Upper lobe of right lung (tissue), 1 donor: ENCODE measurements around the gene UST. TPM values are rescaled to one million over a fixed set of nuclear protein-coding genes. Genes with fewer than 3 reads are reported as not detected.
A peak's percentile ranks its signal among the peaks of the same experiment; 100 is the strongest.

ENCODE experiments used
- ATAC-seq: fragments of 200-7000 bp; cut with Tn5 transposase; one replicate; pipeline ENCODE4 v1.9.1; 2020; ENCODE audit warnings: mild to moderate bottlenecking, moderate library complexity
- DNase-seq: peaks from one replicate; pipeline ENCODE4 v3.0.0-alpha.2; 2020
- H3K27ac ChIP-seq: fragments of 200-600 bp; one replicate; pipeline ENCODE4 v1.8.0; 2022
- H3K27me3 ChIP-seq: fragments of 200-600 bp; one replicate; pipeline ENCODE4 v1.8.0; 2022; ENCODE audit warnings: mild to moderate bottlenecking
- H3K36me3 ChIP-seq: fragments of 200-600 bp; one replicate; pipeline ENCODE4 v1.8.0; 2022
- H3K4me1 ChIP-seq: fragments of 200-600 bp; one replicate; pipeline ENCODE4 v1.8.0; 2022
- H3K4me3 ChIP-seq: fragments of 200-600 bp; one replicate; pipeline ENCODE4 v1.8.0; 2022; ENCODE audit warnings: mild to moderate bottlenecking
- H3K9me3 ChIP-seq: fragments of 200-600 bp; one replicate; pipeline ENCODE4 v1.8.0; 2022
- CTCF ChIP-seq: fragments of 200-600 bp; IDR thresholded peaks from one replicate; pipeline ENCODE4 v1.8.0; 2022; ENCODE audit warnings: antibody characterized with exemption
- intact Hi-C: fragments of 100-400 bp; cut with DNase I; formaldehyde crosslinking; loops from one replicate; pipeline ENCODE4 v1.11.0; 2022
- total RNA-seq: library from RNA; stranded (reverse); fragmentation: NEBNext Ultra II Directional; extraction: Animal tissue kit (Norgen Biotek cat#: 25700); gene quantifications from one replicate; pipeline ENCODE4 v1.2.1, GENCODE V29; 2021
- donor health status: DM: no; HTN: yes; CAD: no; lungs with severe emphysema.

Gene UST
- total RNA-seq, 1 donor from 2014 or later, result 11.8 TPM

GRCh38 chr6:149043476-149044130, 296.8 kb downstream of the UST start:
- Histone ChIP-seq H3K36me3 (no peaks in the 10 kb centered on the region), H3K4me3 (no peak overlapping the region), H3K27me3 (no peaks in the 10 kb centered on the region), H3K9me3 (no peaks in the 10 kb centered on the region), H3K4me1 (peaks cover 18% of the 10 kb centered on the region), H3K27ac (no peak overlapping the region)
- intact Hi-C loops, result no loop called here
- no peak for ATAC-seq
- TF ChIP-seq CTCF, result peak; percentile 12
- DNase-seq, result no peak

DNA sequence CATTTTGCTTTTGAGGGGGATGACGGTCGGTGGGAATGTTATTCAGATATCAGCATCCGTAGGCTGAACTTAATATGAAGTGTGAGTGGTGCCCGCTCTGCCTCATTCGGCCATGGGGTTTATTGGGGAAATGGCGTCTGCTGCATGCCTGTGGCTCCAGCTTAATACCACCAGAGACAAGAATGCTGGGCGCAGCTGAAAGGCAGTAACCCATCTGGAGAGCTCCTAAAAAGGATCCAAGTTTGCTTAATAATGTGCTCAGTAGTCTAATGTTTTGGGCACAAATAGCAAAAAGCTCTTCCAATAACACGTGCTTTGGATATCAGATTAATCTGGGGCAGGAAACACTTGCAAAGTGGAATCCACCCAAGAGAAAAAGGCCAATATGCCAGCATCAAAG, 297.7 kb downstream of the UST start:
- Histone ChIP-seq H3K27me3 (no peaks in the 10 kb centered on the region), H3K36me3 (no peaks in the 10 kb centered on the region), H3K27ac (no peak overlapping the region), H3K9me3 (no peaks in the 10 kb centered on the region), H3K4me1 (peaks cover 18% of the 10 kb centered on the region), H3K4me3 (no peak overlapping the region)
- TF ChIP-seq CTCF, result no peak
- intact Hi-C loops, result no loop called here
- ATAC-seq (no peak), DNase-seq (no peak)

- H3K4me1 ChIP-seq, result peaks cover 18% of the 10 kb centered on the region
- TF ChIP-seq CTCF, result no peak
- no peak overlapping the region for H3K4me3 ChIP-seq
- ATAC-seq (no peak), DNase-seq (no peak)
- intact Hi-C loops, result no loop called here
- no peaks in the 10 kb centered on the region for H3K9me3 ChIP-seq
- no peak overlapping the region for H3K27ac ChIP-seq
- no peaks in the 10 kb centered on the region for H3K27me3 ChIP-seq
- H3K36me3 ChIP-seq, result no peaks in the 10 kb centered on the region
These were observed 298.6 kb downstream of the UST start for GRCh38 chr6:149045404-149045803.

- intact Hi-C loops, result no loop called here
These were observed 299.5 kb downstream of the UST start for GRCh38 chr6:149046164-149046821.

GRCh38 chr6:149046822-149047246, 300.0 kb downstream of the UST start:
- no peaks in the 10 kb centered on the region for H3K27me3 ChIP-seq
- intact Hi-C loops, result no loop called here
- H3K4me1 ChIP-seq, result peaks cover 18% of the 10 kb centered on the region
- TF ChIP-seq CTCF, result no peak
- ATAC-seq (no peak), DNase-seq (no peak)
- H3K9me3 ChIP-seq, result no peaks in the 10 kb centered on the region
- H3K4me3 ChIP-seq, result no peak overlapping the region
- H3K27ac ChIP-seq, result no peak overlapping the region
- no peaks in the 10 kb centered on the region for H3K36me3 ChIP-seq

More at GRCh38 chr6:149046164-149046821, 299.5 kb downstream of the UST start:
- no peak overlapping the region for H3K4me3 ChIP-seq
- H3K4me1 ChIP-seq, result peaks cover 18% of the 10 kb centered on the region
- DNase-seq, result no peak
- H3K36me3 ChIP-seq, result no peaks in the 10 kb centered on the region
- no peak for TF ChIP-seq CTCF
- no peaks in the 10 kb centered on the region for H3K9me3 ChIP-seq
- no peak overlapping the region for H3K27ac ChIP-seq
- no peaks in the 10 kb centered on the region for H3K27me3 ChIP-seq
- no peak for ATAC-seq
